Brain microvascular endothelial cell (primary cell): ENCODE results near the gene CKS1B.

Source experiments
- DNase-seq: peaks from one replicate; pipeline ENCODE4 v3.0.0-alpha.2; 2020
- H3K27ac ChIP-seq: fragments of 250-450 bp; sonication (Bioruptor Pico); 2 replicates; pipeline ENCODE4 v1.5.1; 2020; ENCODE audit warnings: mild to moderate bottlenecking, moderate library complexity
- H3K27me3 ChIP-seq: fragments of 250-450 bp; sonication (Bioruptor Pico); replicated peaks from 2 replicates; pipeline ENCODE4 v1.5.1; 2020; ENCODE audit warnings: mild to moderate bottlenecking
- H3K36me3 ChIP-seq: fragments of 250-450 bp; sonication (Bioruptor Pico); replicated peaks from 2 replicates; pipeline ENCODE4 v1.5.1; 2020; ENCODE audit warnings: mild to moderate bottlenecking
- H3K4me3 ChIP-seq: 2 replicates; pipeline ENCODE4 v1.5.1; 2011; ENCODE audit warnings: low read depth, mild to moderate bottlenecking, control low read depth, low read length, moderate library complexity
- in situ Hi-C: cut with HindIII; loops from 2 replicates; pipeline ENCODE4 v1.10.0; 2017; ENCODE audit warnings: low sequenced_read_pairs, low pct_ligation_motif_present
- TF ChIP-seq, protein P1 (sequence below): IDR thresholded peaks from 2 replicates; pipeline ENCODE4 v1.5.1; 2011; ENCODE audit warnings: low read depth, mild to moderate bottlenecking, moderate library complexity, low read length, control low read depth, inconsistent platforms; ENCODE audit errors: missing control alignments

CKS1B gene

DNA sequence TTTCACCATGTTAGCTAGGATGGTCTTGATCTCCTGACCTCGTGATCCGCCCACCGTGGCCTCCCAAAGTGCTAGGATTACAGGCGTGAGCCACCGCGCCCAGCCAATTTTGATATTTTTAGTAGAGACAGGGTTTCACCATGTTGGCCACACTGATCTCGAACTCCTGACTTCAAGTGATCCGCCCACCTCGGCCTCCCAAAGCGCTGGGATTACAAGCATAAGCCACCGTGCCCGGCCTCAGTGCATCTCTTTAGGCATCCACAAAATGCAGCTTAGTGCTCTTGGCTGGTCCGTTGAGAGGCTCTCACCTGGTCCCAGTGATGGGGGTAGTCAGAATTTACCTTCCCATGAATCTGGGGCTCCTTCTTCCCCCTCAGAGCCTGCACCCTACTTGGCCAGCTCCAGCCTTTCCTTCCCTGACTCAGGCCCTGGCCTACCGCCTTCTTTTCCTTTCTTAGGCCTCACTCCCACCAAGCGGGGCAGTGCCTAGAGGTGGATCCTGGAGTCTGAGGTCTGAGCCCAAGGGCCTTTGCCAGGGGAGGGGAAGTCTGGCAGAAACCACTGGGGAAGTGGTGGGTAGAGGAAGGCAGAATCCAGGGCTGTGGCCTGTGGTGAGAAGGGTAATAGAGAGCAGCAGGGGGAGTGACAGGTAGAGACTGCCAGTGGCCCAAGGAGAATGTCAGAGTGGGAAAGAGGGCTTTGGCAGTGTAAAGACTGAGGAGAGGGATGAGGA is 22.7 kb downstream of the CKS1B start:
- Histone ChIP-seq H3K36me3 (peaks cover 5% of the 10 kb centered on the region), H3K27me3 (no peaks in the 10 kb centered on the region), H3K4me3 (no peak overlapping the region), H3K27ac (no peak overlapping the region)
- in situ Hi-C loops, result no loop called here
- TF ChIP-seq, protein P1, sequence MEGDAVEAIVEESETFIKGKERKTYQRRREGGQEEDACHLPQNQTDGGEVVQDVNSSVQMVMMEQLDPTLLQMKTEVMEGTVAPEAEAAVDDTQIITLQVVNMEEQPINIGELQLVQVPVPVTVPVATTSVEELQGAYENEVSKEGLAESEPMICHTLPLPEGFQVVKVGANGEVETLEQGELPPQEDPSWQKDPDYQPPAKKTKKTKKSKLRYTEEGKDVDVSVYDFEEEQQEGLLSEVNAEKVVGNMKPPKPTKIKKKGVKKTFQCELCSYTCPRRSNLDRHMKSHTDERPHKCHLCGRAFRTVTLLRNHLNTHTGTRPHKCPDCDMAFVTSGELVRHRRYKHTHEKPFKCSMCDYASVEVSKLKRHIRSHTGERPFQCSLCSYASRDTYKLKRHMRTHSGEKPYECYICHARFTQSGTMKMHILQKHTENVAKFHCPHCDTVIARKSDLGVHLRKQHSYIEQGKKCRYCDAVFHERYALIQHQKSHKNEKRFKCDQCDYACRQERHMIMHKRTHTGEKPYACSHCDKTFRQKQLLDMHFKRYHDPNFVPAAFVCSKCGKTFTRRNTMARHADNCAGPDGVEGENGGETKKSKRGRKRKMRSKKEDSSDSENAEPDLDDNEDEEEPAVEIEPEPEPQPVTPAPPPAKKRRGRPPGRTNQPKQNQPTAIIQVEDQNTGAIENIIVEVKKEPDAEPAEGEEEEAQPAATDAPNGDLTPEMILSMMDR, result no peak
- no peak for DNase-seq

DNA sequence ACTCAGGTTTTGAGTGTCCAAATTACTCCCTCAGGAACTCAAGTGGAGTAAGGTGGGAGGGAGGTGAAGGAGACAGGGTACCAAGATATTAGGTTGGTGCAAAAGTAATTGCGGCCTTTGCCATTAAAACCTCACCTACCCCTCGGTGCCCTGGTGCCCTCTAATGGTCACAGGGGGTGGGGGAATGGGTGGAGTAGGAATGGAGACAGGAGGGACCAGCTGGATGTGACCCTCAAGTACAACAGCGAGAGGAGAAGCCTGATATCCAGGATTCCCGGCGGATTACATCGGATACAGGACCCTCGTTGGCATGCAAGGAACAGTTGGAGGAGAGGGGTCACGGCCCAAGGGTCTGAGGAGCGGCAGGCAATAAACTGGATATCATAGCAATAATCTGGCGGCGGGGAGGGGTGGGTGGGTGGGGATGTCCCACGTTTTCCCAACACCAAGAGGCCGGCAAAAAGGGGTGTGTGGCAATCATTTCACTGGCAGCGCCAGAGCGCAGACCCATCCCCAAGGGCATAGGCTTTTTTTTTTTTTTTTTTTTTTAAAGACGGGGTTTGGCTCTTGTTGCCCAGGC is 23.8 kb downstream of the CKS1B start:
- Histone ChIP-seq H3K27me3 (no peaks in the 10 kb centered on the region), H3K36me3 (no peaks in the 10 kb centered on the region), H3K27ac (no peak overlapping the region), H3K4me3 (no peak overlapping the region)
- DNase-seq, result no peak
- in situ Hi-C loops, result no loop called here
- TF ChIP-seq, protein P1, result peak; percentile 18

- DNase-seq, result no peak
- no peak overlapping the region for H3K27ac ChIP-seq
- H3K36me3 ChIP-seq, result no peaks in the 10 kb centered on the region
- peak overlapping the region; percentile 42 for H3K4me3 ChIP-seq
- in situ Hi-C loops, result no loop called here
- TF ChIP-seq, protein P1, result peak; percentile 98
- H3K27me3 ChIP-seq, result no peaks in the 10 kb centered on the region
These were observed 24.5 kb downstream of the CKS1B start for GRCh38 chr1:154998818-154999570.

DNA sequence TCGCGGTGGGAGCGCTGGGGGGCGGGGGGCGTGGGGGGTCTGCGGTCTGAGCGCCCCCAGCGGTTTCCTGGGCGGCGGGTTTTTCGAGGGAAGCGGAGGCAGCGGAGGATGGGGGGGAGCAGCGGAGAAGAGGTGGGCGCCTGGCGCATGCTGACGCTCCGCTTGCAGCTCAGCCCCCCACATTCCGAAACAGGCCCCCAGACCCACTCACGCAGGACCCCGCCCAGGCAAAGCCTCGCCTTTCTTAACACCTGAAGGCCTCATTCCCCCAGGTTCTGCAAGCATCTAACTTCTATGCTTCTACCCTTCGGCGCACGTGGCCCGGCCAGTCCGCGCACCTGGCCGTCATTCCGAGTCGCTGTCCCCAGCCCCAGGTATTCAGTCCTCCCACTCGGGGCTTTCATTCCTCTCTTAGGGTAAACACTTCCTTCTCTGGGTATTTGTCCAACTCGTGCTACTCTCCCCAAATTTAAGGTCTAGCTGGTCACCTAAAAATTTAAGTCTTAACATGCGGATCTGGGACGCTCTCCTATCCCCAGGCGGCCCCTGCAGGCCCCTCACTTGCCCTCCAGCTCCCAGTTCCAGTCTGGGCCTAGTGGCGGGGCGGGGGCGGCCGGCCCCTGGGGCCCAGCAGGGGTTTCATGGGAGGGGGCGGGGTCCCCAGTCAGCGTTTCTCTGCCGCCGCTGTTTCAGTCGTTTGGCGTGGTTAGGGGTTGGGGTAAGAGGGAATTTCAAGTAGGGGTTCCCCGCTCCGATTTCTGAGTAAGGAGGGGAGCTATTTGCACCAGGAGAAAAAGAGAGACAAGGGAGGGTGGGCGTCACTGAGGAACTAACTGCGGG is 25.3 kb downstream of the CKS1B start:
- Histone ChIP-seq H3K4me3 (peak overlapping the region; percentile 68), H3K27ac (peak overlapping the region; percentile 29), H3K36me3 (no peaks in the 10 kb centered on the region), H3K27me3 (no peaks in the 10 kb centered on the region)
- TF ChIP-seq, protein P1, result no peak
- no peak for DNase-seq
- in situ Hi-C loops, result no loop called here

GRCh38 chr1:155000411-155000725 is 25.9 kb downstream of the CKS1B start:
- H3K27me3 ChIP-seq, result no peaks in the 10 kb centered on the region
- in situ Hi-C loops, result no loop called here
- TF ChIP-seq, protein P1, result no peak
- no peak for DNase-seq
- peak overlapping the region; percentile 29 for H3K27ac ChIP-seq
- no peaks in the 10 kb centered on the region for H3K36me3 ChIP-seq
- peak overlapping the region; percentile 68 for H3K4me3 ChIP-seq
